ENCODE data around the gene SLC16A7.
"Not testable (repeated sequence)": the region's sequence is repeated elsewhere in the genome, so short reads cannot be mapped to it uniquely, and the experiment has no call there.

Gene SLC16A7

DNA sequence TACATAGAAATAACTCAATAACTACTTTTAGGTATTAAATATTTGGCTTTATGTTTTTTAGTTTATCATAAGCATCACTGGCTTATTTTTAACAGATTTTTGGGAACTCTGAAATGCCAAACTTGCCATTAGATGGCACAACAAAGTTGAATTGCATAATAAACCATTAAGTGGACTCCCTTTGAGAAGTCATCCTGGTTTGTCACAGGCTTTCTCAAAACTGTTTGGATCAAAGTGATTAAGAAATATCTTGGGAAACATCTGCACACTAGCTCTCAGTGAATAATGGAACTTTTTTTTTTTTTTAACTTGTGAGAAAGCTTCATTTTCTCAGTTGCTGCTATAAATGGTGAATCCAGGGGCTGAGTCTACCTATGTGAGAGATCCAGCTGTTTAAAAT is 4.3 kb downstream of the SLC16A7 start:
- Mint-ChIP-seq H3K9me3 (no peaks in the 10 kb centered on the region), H3K27me3 (peaks cover 5% of the 10 kb centered on the region), H3K4me1 (peaks cover 44% of the 10 kb centered on the region), H3K27ac (no peak overlapping the region), H3K36me3 (peaks cover 50% of the 10 kb centered on the region), H3K4me3 (no peak overlapping the region)
- no peak for DNase-seq
- CTCF ChIA-PET = no interaction called here

DNA sequence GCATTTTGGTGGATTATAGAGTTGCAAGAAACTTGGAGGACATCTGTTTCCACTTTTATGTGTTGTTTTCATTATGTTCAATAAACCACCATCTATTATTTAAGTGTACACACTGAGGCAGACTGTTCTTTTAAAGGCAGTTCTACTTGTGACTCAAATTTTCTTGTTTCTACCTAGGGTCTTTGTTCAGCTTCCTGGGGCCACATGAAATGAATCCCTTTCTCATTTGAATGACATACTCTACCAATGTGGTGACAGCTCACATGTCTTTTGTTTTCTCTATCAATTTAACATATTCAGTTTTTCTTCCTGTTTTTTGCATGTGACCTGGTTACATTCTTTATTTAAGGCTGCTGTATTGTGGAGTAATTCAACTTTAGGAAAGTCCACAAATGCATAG is 7.9 kb downstream of the SLC16A7 start:
- H3K27ac Mint-ChIP-seq = no peak overlapping the region
- H3K27me3 Mint-ChIP-seq = no peaks in the 10 kb centered on the region
- peaks cover 20% of the 10 kb centered on the region for H3K4me1 Mint-ChIP-seq
- H3K4me3 Mint-ChIP-seq = no peak overlapping the region
- peaks cover 2% of the 10 kb centered on the region for H3K9me3 Mint-ChIP-seq
- H3K36me3 Mint-ChIP-seq = peaks cover 60% of the 10 kb centered on the region
- CTCF ChIA-PET = no interaction called here
- DNase-seq = no peak

DNA sequence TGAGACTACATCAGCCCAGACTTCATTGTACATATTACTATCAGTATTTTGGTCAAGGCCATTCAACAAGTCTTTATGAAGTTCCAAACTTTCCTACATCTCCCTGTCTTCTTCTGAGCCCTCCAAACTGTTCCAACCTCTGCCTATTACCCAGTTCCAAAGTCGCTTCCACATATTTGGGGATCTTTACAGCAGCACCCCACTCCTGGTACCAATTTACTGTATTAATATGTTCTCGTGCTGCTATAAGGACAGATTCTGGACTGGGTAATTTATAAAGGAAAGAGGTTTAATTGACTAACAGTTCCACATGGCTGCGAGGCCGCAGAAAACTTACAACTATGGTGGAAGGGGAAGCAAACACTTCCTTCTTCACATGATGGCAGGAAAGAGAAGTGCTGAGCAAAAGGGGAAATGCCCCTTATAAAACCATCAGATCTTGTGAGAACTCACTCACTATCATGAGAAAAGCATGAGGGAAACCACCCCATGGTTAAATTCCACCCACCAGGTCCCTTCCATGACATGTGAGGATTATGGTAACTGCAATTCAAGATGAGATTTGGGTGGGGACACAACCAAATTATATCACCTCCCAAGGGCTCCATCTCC is 17.1 kb downstream of the SLC16A7 start:
- H3K27me3 Mint-ChIP-seq, DNase-seq, H3K4me1 Mint-ChIP-seq, H3K27ac Mint-ChIP-seq, CTCF ChIA-PET, H3K4me3 Mint-ChIP-seq: not testable (repeated sequence)
- Mint-ChIP-seq H3K36me3 (peaks cover 50% of the 10 kb centered on the region), H3K9me3 (peaks cover 32% of the 10 kb centered on the region)

DNA sequence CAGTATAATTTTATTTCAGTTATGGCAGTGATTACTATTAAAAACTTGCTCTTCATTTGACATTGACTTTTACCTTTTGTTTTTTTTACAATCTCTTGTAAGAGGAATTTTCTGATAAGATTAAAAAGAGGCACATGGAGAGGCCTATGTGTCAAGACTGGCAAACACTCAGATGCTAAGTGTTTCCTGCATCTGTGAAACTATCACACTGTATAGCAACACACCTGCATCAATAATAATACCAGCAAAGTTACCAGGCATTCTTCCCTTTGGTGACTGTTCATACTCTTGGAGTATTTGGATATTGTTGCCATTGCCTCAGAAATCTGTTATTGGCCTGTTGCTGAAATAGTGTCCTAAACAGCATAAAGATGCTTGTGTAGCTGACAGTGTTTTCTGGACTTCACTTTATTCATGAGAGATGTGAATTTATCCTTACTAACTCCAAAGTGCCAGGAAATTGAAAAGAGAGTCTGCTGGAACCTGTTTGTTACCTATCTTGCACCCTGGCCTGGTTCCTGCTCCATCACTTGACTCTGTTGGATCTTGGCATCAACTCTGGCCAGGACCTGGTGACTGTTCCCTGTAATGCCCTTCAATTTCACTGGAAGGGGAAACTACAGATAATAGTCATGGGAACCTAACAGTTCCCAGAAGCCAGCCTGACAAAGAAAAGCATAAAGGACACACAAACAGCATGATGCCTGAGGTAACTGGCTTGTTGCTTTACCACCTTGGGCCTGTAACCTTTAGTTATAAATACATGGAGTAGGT is 19.8 kb downstream of the SLC16A7 start:
- peaks cover 4% of the 10 kb centered on the region for H3K4me1 Mint-ChIP-seq
- H3K27ac Mint-ChIP-seq = no peak overlapping the region
- peaks cover 35% of the 10 kb centered on the region for H3K36me3 Mint-ChIP-seq

DNA sequence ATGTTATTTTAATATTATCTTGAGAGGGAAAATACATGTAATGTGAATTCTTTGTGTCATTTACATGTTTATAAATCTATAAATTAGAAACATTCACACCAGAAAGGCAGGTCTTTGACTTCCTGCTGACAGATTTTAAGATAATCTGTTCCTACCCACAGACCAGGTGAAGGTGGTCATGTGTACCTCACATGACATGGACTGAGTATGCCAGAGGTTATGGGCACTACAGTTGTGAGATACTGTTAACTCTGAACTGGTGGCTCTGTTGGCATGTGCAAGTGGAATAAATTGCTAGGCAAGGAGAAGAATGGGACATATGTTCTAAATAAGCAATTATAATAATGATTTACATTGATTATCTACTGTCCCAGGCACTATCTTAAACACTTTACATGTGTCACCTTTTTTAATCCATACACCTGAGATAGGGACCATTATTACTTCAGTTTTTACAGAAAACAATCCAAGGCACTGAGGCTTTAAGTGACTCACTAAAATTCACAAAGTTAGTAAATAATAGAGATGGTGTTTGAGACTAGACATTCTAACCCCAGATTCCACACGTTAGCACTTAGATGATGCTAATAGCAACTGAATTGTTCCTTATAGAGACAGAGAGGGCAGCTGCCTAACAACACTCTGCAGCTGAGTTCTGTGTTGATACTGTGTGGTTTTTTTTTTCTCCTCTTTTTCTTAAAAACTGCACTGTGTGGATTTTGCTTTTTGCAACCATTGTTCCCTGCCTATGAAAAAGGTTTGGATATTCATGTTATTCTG is 23.8 kb downstream of the SLC16A7 start:
- CTCF ChIA-PET = no interaction called here
- Mint-ChIP-seq H3K27me3 (no peaks in the 10 kb centered on the region), H3K4me3 (no peak overlapping the region), H3K9me3 (no peaks in the 10 kb centered on the region), H3K27ac (no peak overlapping the region), H3K36me3 (peaks cover 3% of the 10 kb centered on the region), H3K4me1 (peaks cover 4% of the 10 kb centered on the region)
- no peak for DNase-seq

More for the DNA sequence above, 19.8 kb downstream of the SLC16A7 start:
- DNase-seq = no peak
- Mint-ChIP-seq H3K9me3 (peaks cover 26% of the 10 kb centered on the region), H3K27me3 (no peaks in the 10 kb centered on the region), H3K4me3 (no peak overlapping the region)
- CTCF ChIA-PET = no interaction called here

DNA sequence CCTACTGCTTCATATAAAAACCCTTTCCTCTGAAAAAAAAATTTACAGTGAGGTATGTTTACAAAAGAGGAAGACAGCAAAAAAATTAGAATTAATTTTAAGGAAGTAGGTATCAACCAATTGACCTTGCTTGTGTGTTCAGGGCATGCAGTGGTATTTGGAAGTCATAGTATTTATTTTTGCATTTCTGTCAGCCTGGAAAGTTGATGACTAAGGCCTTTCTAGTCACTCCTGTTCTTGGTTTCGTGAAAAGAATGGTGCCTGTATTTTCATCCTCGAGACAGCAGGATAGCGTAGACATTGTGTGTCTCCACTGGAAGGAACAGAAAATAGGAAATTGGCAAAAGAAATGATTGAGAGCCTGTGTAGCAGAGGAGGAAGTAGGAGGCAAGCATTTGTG is 24.5 kb downstream of the SLC16A7 start:
- H3K36me3 Mint-ChIP-seq = peaks cover 3% of the 10 kb centered on the region

DNA sequence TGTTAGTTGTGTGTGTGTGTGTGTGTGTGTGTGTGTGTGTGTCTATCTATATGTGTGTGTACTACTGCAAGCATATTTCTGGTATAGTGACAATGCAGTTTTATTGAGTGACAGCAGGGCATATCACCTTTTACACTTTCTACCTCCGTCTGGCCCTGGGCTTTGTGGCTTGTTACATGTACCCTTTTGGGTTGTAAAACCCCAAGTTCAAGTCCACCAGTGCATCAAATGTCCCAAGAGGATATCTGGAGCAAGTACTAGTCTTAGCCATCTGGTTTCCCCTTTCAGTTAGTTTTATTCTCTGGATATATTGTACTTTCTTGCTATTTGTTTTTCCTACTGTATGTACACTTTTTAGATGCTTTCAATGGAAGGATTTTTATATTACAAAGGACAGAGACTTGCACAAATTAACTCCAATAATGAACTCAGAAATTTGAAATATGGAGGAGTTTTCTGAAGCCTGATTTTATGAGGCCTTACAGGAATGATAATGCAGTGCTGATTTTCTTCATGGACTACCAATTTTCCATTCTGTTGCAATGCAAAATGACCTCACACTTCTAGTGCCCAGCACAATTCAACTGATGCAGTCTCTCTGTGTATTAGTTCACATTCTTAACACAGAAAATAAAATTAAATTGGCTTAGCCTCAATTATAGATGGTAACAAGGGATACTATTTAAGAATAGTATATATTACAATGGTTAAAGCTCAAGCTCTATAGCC is 29.1 kb downstream of the SLC16A7 start:
- CTCF ChIA-PET = no interaction called here
- peaks cover 7% of the 10 kb centered on the region for H3K4me1 Mint-ChIP-seq
- no peaks in the 10 kb centered on the region for H3K27me3 Mint-ChIP-seq
- H3K4me3 Mint-ChIP-seq = no peak overlapping the region
- DNase-seq = no peak
- peaks cover 7% of the 10 kb centered on the region for H3K36me3 Mint-ChIP-seq
- H3K27ac Mint-ChIP-seq = no peak overlapping the region
- H3K9me3 Mint-ChIP-seq = no peaks in the 10 kb centered on the region

More for the DNA sequence above, 24.5 kb downstream of the SLC16A7 start:
- Mint-ChIP-seq H3K4me1 (peaks cover 4% of the 10 kb centered on the region), H3K4me3 (no peak overlapping the region), H3K27me3 (no peaks in the 10 kb centered on the region), H3K27ac (no peak overlapping the region), H3K9me3 (no peaks in the 10 kb centered on the region)
- CTCF ChIA-PET = no interaction called here
- no peak for DNase-seq

DNA sequence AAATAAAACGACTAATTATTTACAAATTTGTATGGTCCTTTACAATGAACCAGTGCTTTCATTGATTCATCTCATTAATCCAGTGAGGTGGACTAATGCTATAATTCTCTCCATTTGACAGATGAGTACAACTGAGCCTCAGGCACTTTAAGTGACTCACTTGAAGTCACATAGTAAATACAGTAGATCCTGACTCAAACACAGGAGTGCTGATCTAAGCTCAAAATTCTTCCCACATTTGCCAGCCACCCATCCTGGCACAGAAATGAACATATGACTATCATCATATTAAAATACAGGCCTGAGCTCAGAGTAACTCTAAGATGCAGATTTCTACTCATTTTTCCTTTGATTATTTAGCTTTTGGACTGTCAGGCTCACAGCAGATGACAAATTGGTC is 30.6 kb downstream of the SLC16A7 start:
- Mint-ChIP-seq H3K36me3 (peaks cover 8% of the 10 kb centered on the region), H3K9me3 (no peaks in the 10 kb centered on the region), H3K27ac (no peak overlapping the region), H3K4me1 (peaks cover 3% of the 10 kb centered on the region), H3K4me3 (no peak overlapping the region), H3K27me3 (no peaks in the 10 kb centered on the region)
- CTCF ChIA-PET = no interaction called here
- DNase-seq = no peak

DNA sequence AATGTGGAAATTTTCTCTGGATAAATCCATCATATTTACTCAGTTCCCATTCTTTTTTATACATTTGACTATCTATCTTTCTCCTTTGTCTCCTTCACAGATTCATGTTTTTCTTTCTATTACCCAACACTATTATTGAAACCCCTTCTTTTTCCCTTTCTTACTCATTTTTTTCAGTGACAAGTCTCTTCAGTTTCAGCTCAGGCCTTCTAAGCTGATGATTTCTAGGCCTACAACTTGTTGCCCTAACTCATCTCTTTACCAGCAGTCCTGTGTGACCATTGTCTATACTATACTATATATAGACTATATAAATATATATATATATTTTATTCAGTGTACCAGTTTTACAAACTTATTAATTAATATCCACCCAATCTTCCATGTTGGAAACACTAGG is 31.8 kb downstream of the SLC16A7 start:
- Mint-ChIP-seq H3K36me3 (peaks cover 12% of the 10 kb centered on the region), H3K27ac (no peak overlapping the region), H3K9me3 (no peaks in the 10 kb centered on the region), H3K27me3 (no peaks in the 10 kb centered on the region), H3K4me3 (no peak overlapping the region), H3K4me1 (peaks cover 3% of the 10 kb centered on the region)
- no peak for DNase-seq
- CTCF ChIA-PET = no interaction called here

DNA sequence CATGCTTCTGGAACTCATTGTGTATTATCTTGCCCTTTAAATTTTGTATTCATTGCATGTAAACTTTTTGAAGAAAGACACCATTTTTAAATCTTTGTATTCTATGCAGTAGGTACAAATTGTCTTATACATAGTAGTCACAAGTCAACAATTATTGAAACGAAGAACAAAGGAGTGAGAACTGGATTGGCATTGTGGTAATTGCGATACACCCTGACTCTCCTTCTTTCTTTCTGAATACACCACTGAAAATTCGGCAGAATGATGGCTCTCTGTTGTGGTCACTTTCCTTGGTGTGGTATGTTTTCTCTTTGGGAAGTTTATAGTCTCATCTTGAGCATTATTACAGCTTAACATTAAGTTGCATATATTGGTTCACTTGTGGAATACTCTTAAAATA is 34.1 kb downstream of the SLC16A7 start:
- H3K9me3 Mint-ChIP-seq = no peaks in the 10 kb centered on the region
- DNase-seq = no peak
- no peak overlapping the region for H3K27ac Mint-ChIP-seq
- peaks cover 3% of the 10 kb centered on the region for H3K4me1 Mint-ChIP-seq
- no peak overlapping the region for H3K4me3 Mint-ChIP-seq
- H3K27me3 Mint-ChIP-seq = no peaks in the 10 kb centered on the region
- CTCF ChIA-PET = no interaction called here
- peaks cover 14% of the 10 kb centered on the region for H3K36me3 Mint-ChIP-seq

DNA sequence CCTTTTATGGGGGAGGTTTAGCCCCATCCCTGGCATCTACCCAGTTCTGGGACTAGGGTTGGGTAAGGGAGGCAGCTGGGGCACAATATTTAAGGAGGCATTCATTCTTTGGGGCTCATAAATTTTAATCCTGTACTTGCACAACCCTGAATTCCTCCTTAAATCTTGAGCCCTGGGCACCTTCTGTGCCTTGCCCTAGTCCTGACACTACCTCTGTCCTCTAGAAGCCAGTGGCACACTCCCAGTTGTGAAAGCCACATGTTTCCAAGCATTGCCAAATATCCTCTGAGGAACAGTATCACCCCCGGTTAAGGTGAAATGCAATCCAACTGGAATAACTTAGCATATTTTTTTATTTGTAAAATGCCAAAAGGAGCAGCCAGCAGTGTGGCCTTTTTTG is 36.6 kb downstream of the SLC16A7 start:
- H3K4me3 Mint-ChIP-seq = no peak overlapping the region
- peaks cover 14% of the 10 kb centered on the region for H3K36me3 Mint-ChIP-seq
- no peak for DNase-seq
- no peaks in the 10 kb centered on the region for H3K9me3 Mint-ChIP-seq
- no peaks in the 10 kb centered on the region for H3K27me3 Mint-ChIP-seq
- no peak overlapping the region for H3K27ac Mint-ChIP-seq
- H3K4me1 Mint-ChIP-seq = no peaks in the 10 kb centered on the region
- CTCF ChIA-PET = no interaction called here

DNA sequence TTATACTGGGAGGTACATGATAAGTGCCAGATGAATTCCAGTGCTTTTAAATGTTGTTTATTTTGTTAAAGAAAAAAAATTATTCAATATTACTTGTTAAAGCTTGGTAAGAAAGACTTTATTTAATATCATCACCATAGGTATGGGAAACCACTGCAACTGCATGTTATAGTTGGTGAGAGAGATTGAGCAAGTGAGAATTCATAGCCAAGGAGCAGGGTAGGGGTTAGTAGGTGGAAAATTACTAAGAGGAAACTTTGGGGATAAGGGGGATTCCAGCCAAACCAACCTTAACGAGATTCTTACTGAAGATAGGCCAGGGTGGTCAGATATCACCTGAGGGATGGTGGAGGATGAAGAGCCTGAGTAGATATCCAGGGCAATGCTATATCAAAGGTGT is 38.4 kb downstream of the SLC16A7 start:
- DNase-seq = no peak
- H3K4me1 Mint-ChIP-seq = no peaks in the 10 kb centered on the region
- no peaks in the 10 kb centered on the region for H3K9me3 Mint-ChIP-seq
- CTCF ChIA-PET = no interaction called here
- no peaks in the 10 kb centered on the region for H3K27me3 Mint-ChIP-seq
- no peak overlapping the region for H3K27ac Mint-ChIP-seq
- H3K4me3 Mint-ChIP-seq = no peak overlapping the region
- H3K36me3 Mint-ChIP-seq = peaks cover 16% of the 10 kb centered on the region

DNA sequence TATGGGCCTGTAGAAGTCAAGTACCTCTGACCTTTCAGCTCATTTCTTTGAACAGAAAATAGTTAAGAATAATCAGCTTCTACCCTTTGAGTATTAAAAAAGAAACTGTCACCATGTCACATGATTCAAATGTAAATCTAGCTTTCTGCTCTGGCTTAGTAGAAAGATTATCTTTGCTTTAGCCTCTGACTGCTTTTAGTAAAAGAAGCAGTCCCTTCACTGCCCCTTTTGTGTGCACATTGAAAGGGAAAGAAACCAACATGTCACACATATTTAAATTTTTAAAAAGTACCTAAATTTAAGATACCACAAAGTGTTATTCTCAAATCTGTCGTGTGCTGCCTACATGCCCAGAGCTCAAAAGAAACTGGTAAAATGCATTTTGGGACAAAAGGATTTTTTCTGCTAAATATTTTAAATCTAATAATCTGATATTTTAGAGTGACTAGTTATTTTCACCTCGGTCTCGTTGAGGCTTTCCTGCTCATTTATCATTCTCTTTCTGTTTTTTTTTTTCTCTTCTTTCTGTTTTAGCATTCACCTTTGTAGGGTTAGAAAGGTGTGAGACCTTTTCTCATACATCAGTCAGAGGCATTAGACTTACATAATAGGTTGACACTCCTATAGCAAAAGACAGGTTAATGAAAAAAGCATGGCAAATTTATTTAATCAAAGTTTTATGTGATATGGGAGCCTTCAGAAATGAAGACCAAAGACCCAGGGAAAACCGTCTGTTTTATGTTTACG is 41.3 kb downstream of the SLC16A7 start:
- H3K36me3 Mint-ChIP-seq = peaks cover 12% of the 10 kb centered on the region
- no peaks in the 10 kb centered on the region for H3K4me1 Mint-ChIP-seq
- H3K9me3 Mint-ChIP-seq = no peaks in the 10 kb centered on the region
- H3K27ac Mint-ChIP-seq = no peak overlapping the region
- CTCF ChIA-PET = no interaction called here
- H3K4me3 Mint-ChIP-seq = no peak overlapping the region
- no peaks in the 10 kb centered on the region for H3K27me3 Mint-ChIP-seq
- DNase-seq = no peak

DNA sequence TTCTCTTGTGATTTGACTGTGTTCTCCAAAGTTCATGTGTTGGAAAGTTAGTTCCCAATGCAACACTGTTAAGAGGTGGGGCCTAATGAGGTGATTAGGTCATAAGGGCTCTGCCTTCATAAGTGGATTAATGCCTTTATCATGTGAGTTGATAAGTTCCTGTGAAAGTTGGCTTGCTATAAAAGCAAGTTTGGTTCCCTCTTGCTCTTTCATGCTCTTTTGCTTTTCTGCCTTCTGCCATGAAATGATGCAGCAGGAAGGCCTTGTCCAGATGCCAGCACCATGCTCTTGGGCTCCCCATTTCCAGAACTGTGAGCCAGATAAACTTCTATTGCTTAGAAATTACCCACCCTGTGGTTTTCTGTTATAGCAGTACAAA is 41.9 kb downstream of the SLC16A7 start:
- CTCF ChIA-PET = no interaction called here
- H3K4me1 Mint-ChIP-seq = no peaks in the 10 kb centered on the region
- peaks cover 16% of the 10 kb centered on the region for H3K36me3 Mint-ChIP-seq
- DNase-seq = no peak
- H3K27me3 Mint-ChIP-seq = no peaks in the 10 kb centered on the region
- no peak overlapping the region for H3K27ac Mint-ChIP-seq
- no peaks in the 10 kb centered on the region for H3K9me3 Mint-ChIP-seq
- H3K4me3 Mint-ChIP-seq = no peak overlapping the region
